Ishikawa (cell line): Measurements from ENCODE around the gene TCF15.

Experiments
- CEBPB ChIP-seq: IDR thresholded peaks from 2 replicates; pipeline ENCODE4 v1.6.1; 2012
- CREB1 ChIP-seq: IDR thresholded peaks from 2 replicates; pipeline ENCODE4 v1.6.1; 2012; ENCODE audit warnings: low read depth
- EGR1 ChIP-seq: IDR thresholded peaks from 2 replicates; pipeline ENCODE4 v1.6.1; 2012
- EP300 ChIP-seq: IDR thresholded peaks from 2 replicates; pipeline ENCODE4 v1.6.1; 2012; ENCODE audit warnings: borderline replicate concordance
- FOXM1 ChIP-seq: IDR thresholded peaks from 2 replicates; pipeline ENCODE4 v1.6.1; 2012; ENCODE audit warnings: low read depth, borderline replicate concordance
- NFIC ChIP-seq: IDR thresholded peaks from 2 replicates; pipeline ENCODE4 v1.6.1; 2012
- RAD21 ChIP-seq: IDR thresholded peaks from 2 replicates; pipeline ENCODE4 v1.6.1; 2012; ENCODE audit warnings: low read depth
- TAF1 ChIP-seq: IDR thresholded peaks from 2 replicates; pipeline ENCODE4 v1.6.1; 2012; ENCODE audit warnings: low read depth, mild to moderate bottlenecking
- TCF12 ChIP-seq: IDR thresholded peaks from 2 replicates; pipeline ENCODE4 v1.6.1; 2012; ENCODE audit warnings: low read depth
- TEAD4 ChIP-seq: IDR thresholded peaks from 2 replicates; pipeline ENCODE4 v1.6.1; 2012
- YY1 ChIP-seq: IDR thresholded peaks from 2 replicates; pipeline ENCODE4 v1.6.1; 2012; ENCODE audit warnings: low read depth
- TF ChIP-seq, protein P1 (sequence below): IDR thresholded peaks from 2 replicates; pipeline ENCODE4 v1.6.1; 2012; ENCODE audit warnings: low read depth, mild to moderate bottlenecking
- TF ChIP-seq, protein P2 (sequence below): IDR thresholded peaks from 2 replicates; pipeline ENCODE4 v1.6.1; 2012

DNA sequence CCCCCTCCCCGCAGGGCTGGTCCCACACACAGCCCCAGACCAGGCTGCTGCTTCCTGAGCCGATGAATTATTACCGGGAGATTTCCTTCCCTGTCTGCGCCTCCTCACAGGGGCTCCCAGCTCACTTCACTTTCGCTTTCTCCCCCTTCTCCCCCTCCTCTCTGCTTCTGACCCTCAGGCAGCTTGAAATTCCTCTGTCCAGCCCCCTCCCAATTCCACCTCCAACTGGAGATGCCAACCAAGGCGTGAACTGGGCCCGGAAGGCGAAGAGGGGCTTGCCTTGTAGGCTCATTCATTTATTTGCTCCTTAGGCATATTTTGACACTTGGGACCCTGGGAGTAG lies 1.7 kb upstream of the TCF15 start:
- TF ChIP-seq, protein P1, sequence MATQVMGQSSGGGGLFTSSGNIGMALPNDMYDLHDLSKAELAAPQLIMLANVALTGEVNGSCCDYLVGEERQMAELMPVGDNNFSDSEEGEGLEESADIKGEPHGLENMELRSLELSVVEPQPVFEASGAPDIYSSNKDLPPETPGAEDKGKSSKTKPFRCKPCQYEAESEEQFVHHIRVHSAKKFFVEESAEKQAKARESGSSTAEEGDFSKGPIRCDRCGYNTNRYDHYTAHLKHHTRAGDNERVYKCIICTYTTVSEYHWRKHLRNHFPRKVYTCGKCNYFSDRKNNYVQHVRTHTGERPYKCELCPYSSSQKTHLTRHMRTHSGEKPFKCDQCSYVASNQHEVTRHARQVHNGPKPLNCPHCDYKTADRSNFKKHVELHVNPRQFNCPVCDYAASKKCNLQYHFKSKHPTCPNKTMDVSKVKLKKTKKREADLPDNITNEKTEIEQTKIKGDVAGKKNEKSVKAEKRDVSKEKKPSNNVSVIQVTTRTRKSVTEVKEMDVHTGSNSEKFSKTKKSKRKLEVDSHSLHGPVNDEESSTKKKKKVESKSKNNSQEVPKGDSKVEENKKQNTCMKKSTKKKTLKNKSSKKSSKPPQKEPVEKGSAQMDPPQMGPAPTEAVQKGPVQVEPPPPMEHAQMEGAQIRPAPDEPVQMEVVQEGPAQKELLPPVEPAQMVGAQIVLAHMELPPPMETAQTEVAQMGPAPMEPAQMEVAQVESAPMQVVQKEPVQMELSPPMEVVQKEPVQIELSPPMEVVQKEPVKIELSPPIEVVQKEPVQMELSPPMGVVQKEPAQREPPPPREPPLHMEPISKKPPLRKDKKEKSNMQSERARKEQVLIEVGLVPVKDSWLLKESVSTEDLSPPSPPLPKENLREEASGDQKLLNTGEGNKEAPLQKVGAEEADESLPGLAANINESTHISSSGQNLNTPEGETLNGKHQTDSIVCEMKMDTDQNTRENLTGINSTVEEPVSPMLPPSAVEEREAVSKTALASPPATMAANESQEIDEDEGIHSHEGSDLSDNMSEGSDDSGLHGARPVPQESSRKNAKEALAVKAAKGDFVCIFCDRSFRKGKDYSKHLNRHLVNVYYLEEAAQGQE = no peak
- TF ChIP-seq YY1 = no peak
- no peak for TF ChIP-seq EP300
- TF ChIP-seq TAF1 = no peak
- no peak for TF ChIP-seq EGR1
- TF ChIP-seq RAD21 = no peak
- no peak for TF ChIP-seq FOXM1
- no peak for TF ChIP-seq TEAD4
- no peak for TF ChIP-seq CREB1
- TF ChIP-seq, protein P2, sequence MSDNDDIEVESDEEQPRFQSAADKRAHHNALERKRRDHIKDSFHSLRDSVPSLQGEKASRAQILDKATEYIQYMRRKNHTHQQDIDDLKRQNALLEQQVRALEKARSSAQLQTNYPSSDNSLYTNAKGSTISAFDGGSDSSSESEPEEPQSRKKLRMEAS = no peak
- no peak for TF ChIP-seq TCF12
- TF ChIP-seq CEBPB = no peak
- TF ChIP-seq NFIC = no peak
